ENCODE results near the gene SLAMF6.

DNA sequence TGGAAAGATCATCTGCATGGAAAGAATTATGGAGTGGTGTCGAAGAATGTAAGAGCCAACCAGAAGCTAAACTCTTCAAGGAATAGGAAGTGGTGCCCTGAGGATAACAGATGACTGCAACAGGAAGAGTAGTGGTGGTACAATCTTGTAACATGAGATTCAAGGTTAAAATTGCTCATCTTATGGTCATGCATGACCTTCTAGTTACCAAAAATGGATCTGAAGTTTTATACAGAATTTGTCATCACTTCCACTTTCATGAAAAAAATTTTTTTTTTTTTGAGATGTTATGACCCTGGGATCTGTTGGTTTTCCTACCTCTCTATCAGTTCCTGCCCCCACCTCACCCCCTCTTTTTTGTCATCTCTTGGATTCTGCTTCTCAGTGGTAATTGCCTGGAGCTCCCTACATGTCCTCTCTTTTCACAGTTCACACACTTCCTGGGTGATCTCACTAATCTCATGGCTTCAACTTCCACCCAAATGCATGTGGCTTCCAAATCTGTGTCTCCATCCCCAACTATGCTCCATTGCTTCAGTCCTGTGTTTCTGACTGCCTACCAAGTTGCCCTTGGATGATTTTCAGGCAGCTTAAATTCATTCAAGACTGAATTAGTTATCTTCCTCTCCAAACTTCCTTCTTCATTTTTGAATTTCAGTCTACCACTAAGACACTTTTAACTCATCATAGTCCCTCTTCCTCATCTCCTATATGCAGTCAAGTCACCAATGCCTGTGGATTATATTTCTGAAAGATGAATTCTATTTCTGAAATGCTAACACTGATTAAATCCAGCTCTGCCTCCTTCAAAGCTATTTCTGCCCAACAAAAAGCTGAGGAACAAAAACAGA, 48.4 kb downstream of the SLAMF6 start:
- TF ChIP-seq, protein P1, sequence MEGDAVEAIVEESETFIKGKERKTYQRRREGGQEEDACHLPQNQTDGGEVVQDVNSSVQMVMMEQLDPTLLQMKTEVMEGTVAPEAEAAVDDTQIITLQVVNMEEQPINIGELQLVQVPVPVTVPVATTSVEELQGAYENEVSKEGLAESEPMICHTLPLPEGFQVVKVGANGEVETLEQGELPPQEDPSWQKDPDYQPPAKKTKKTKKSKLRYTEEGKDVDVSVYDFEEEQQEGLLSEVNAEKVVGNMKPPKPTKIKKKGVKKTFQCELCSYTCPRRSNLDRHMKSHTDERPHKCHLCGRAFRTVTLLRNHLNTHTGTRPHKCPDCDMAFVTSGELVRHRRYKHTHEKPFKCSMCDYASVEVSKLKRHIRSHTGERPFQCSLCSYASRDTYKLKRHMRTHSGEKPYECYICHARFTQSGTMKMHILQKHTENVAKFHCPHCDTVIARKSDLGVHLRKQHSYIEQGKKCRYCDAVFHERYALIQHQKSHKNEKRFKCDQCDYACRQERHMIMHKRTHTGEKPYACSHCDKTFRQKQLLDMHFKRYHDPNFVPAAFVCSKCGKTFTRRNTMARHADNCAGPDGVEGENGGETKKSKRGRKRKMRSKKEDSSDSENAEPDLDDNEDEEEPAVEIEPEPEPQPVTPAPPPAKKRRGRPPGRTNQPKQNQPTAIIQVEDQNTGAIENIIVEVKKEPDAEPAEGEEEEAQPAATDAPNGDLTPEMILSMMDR (IDR thresholded peaks at IDR 0.05; ENCODE audit: insufficient read depth, low read length, poor library complexity, severe bottlenecking), result no peak
- no peak for TF ChIP-seq EZH2phosphoT487 (conservative IDR thresholded peaks at IDR 0.05; ENCODE audit: low read length)
